MM.1S (cell line): ENCODE data around the gene KCNJ12.

Source experiments
- EZH2 ChIP-seq: fragments of 300-600 bp; sonication (generic); optimal IDR thresholded peaks from 2 replicates; pipeline ENCODE3; 2017; ENCODE audit warnings: low read depth, mild to moderate bottlenecking, antibody characterized with exemption, low read length, mixed read lengths
- EZH2phosphoT487 ChIP-seq: fragments of 300-600 bp; sonication (generic); IDR thresholded peaks from 2 replicates; pipeline ENCODE4 v1.6.1; 2018; ENCODE audit warnings: antibody characterized with exemption, low read length
- TF ChIP-seq, protein P1 (sequence below): fragments of 300-600 bp; sonication (generic); IDR thresholded peaks from 2 replicates; pipeline ENCODE4 v1.5.1; 2016; ENCODE audit warnings: antibody characterized with exemption, low read length, mixed read lengths

- TF ChIP-seq, protein P1, sequence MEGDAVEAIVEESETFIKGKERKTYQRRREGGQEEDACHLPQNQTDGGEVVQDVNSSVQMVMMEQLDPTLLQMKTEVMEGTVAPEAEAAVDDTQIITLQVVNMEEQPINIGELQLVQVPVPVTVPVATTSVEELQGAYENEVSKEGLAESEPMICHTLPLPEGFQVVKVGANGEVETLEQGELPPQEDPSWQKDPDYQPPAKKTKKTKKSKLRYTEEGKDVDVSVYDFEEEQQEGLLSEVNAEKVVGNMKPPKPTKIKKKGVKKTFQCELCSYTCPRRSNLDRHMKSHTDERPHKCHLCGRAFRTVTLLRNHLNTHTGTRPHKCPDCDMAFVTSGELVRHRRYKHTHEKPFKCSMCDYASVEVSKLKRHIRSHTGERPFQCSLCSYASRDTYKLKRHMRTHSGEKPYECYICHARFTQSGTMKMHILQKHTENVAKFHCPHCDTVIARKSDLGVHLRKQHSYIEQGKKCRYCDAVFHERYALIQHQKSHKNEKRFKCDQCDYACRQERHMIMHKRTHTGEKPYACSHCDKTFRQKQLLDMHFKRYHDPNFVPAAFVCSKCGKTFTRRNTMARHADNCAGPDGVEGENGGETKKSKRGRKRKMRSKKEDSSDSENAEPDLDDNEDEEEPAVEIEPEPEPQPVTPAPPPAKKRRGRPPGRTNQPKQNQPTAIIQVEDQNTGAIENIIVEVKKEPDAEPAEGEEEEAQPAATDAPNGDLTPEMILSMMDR, result no peak
- TF ChIP-seq EZH2phosphoT487, result no peak
- no peak for TF ChIP-seq EZH2
Measured at GRCh38 chr17:21385281-21385845, 9.2 kb downstream of the KCNJ12 start.
